HepG2 (cell line): ENCODE results near the gene SPP1. TPM values are rescaled to one million over a fixed set of nuclear protein-coding genes. Genes with fewer than 3 reads are reported as not detected.

Experiments used
- ATAC-seq: fragments of 200-7000 bp; cut with Tn5 transposase; 3 replicates; pipeline ENCODE4 v1.9.1; 2020; ENCODE audit warnings: mild to moderate bottlenecking, moderate library complexity
- BruUV-seq: library from RNA; stranded (reverse); fragments of 400-500 nt; replicated peaks from 2 replicates; lab custom pipeline; 2021; lab: Mats Ljungman, UMichigan
- CTCF ChIA-PET: fragments of 300-600 bp; formaldehyde crosslinking; extraction: SDS; loops from one replicate; lab custom pipeline; 2021; ENCODE audit warnings: low total read pairs, inconsistent platforms, low intra/inter-chr PET ratio; lab: Yijun Ruan, JAX
- POLR2A ChIA-PET: fragments of 350-600 bp; sonication (Branson Sonifier 250); formaldehyde crosslinking; loops from one replicate; lab custom pipeline; 2020; ENCODE audit warnings: antibody characterized with exemption, inconsistent platforms; lab: Yijun Ruan, JAX
- DNase-seq: peaks from one replicate; pipeline ENCODE4 v3.0.0-alpha.2; 2015; ENCODE audit warnings: low spot score
- FAIRE-seq: peaks from 3 replicates; lab custom pipeline; 2011; peaks lifted over from hg19 to GRCh38; lab: Jason Lieb, UNC
- H2AFZ ChIP-seq: one replicate; pipeline ENCODE4 v1.6.1; 2011; ENCODE audit warnings: low read length, inconsistent platforms
- H3K27ac ChIP-seq: fragments of 300-600 bp; 3 replicates; pipeline ENCODE4 v1.8.0; 2011; ENCODE audit warnings: mixed run types, mild to moderate bottlenecking, mixed read lengths, low read length, inconsistent platforms; ENCODE audit not compliant: insufficient read depth; ENCODE audit errors: extremely low read length
- H3K27me3 ChIP-seq, 2 experiments: fragments of 200-600 bp in 1 of 2; 2 replicates in 1 of 2; 3 replicates in 1 of 2; pipeline versions ENCODE4 v1.6.0 to v1.8.0; 2011; ENCODE audit warnings: low read length in 2 of 2, mild to moderate bottlenecking in 2 of 2, moderate library complexity in 2 of 2, inconsistent platforms in 1 of 2; ENCODE audit not compliant: insufficient read depth in 2 of 2, control insufficient read depth in 1 of 2
- H3K36me3 ChIP-seq, 2 experiments: fragments of 200-600 bp in 1 of 2; replicated peaks in 1 of 2; 2 replicates in 1 of 2; 3 replicates in 1 of 2; pipeline versions ENCODE4 v1.5.1 to v1.8.0; 2011; ENCODE audit warnings: low read length in 2 of 2, inconsistent platforms in 1 of 2; ENCODE audit not compliant: insufficient read depth in 2 of 2, control insufficient read depth in 1 of 2
- H3K4me1 ChIP-seq: 2 replicates; pipeline ENCODE4 v1.5.1; 2012; ENCODE audit warnings: low read length, inconsistent platforms; ENCODE audit not compliant: insufficient read depth
- H3K4me2 ChIP-seq: 2 replicates; pipeline ENCODE4 v1.6.0; 2011; ENCODE audit warnings: low read depth, low read length, inconsistent platforms
- H3K4me3 ChIP-seq, 3 experiments: fragments of 200-600 bp in 1 of 3; sonication (generic), shearing (Covaris generic) in 1 of 3; replicated peaks in 1 of 3; 2 replicates each; pipeline ENCODE4 v1.5.1; 2011 to 2016; ENCODE audit warnings: low read length in 3 of 3, inconsistent platforms in 2 of 3, low read depth in 2 of 3, mild to moderate bottlenecking in 2 of 3, control low read depth in 1 of 3, mixed read lengths in 1 of 3; ENCODE audit not compliant: insufficient read depth in 1 of 3
- H3K79me2 ChIP-seq: one replicate; pipeline ENCODE4 v1.6.1; 2011; ENCODE audit warnings: low read length, inconsistent platforms; ENCODE audit not compliant: insufficient read depth
- H3K9ac ChIP-seq: 2 replicates; pipeline ENCODE4 v1.6.0; 2011; ENCODE audit warnings: mild to moderate bottlenecking, low read depth, low read length, inconsistent platforms; ENCODE audit not compliant: insufficient read depth
- H3K9me3 ChIP-seq: 2 replicates; pipeline ENCODE4 v1.5.1; 2012; ENCODE audit warnings: mild to moderate bottlenecking, low read length
- H4K20me1 ChIP-seq: 2 replicates; pipeline ENCODE4 v1.6.0; 2011; ENCODE audit warnings: inconsistent platforms, mild to moderate bottlenecking, low read length, moderate library complexity; ENCODE audit not compliant: insufficient read depth
- FOXK2 ChIP-seq: fragments of 450-650 bp; IDR thresholded peaks from 2 replicates; pipeline ENCODE4 v1.6.1; 2016
- HNRNPK ChIP-seq: fragments of 200-400 bp; formaldehyde crosslinking; IDR thresholded peaks from 2 replicates; pipeline ENCODE4 v1.6.1; 2018; ENCODE audit warnings: low read length, low read depth, moderate library complexity, mild to moderate bottlenecking; ENCODE audit not compliant: poor library complexity, severe bottlenecking
- PBX3 ChIP-seq: sonication (generic); formaldehyde crosslinking; IDR thresholded peaks from 2 replicates; pipeline ENCODE4 v1.8.1; 2023; ENCODE audit warnings: missing genetic modification reagents, inconsistent platforms, borderline replicate concordance
- SNAPC4 ChIP-seq: sonication (generic); formaldehyde crosslinking; IDR thresholded peaks from 2 replicates; pipeline ENCODE4 v1.4.0; 2020; ENCODE audit warnings: mild to moderate bottlenecking, missing genetic modification reagents
- SP2 ChIP-seq: sonication (generic); formaldehyde crosslinking; IDR thresholded peaks from 2 replicates; pipeline ENCODE4 v1.5.1; 2020; ENCODE audit warnings: mild to moderate bottlenecking, missing genetic modification reagents
- ZBTB7B ChIP-seq: sonication (generic); formaldehyde crosslinking; IDR thresholded peaks from 2 replicates; pipeline ENCODE4 v1.4.0; 2020; ENCODE audit warnings: missing genetic modification reagents
- WGBS: methylation state at CpG from one replicate; pipeline ENCODE4 v1.1.6; 2017; ENCODE audit warnings: low lambda C conversion rate; 5-methylcytosine and 5-hydroxymethylcytosine counted together
- in situ Hi-C: cut with HindIII; loops from 2 replicates; pipeline ENCODE4 v1.10.0; 2017; ENCODE audit warnings: low pct_unique_long_range_greater_than_20kb; ENCODE audit not compliant: extremely low pct_ligation_motif_present
- intact Hi-C: fragments of 100-400 bp; cut with micrococcal nuclease; formaldehyde crosslinking; loops from one replicate; pipeline ENCODE4 v1.10.0; 2022; ENCODE audit not compliant: unreplicated experiment
- polyA plus RNA-seq, 8 experiments: library from polyadenylated mRNA; depleted of rRNA in 3 of 8; stranded (reverse) in 7 of 8; unstranded in 1 of 8; fragments of >200 nt; fragmentation: Illumina TruSeq in 4 of 8; extraction: Trizol in 4 of 8; gene quantifications; 2 replicates each; pipeline versions ENCODE4 v1.2.1 to v1.2.3, GENCODE V29; 2011 to 2016; ENCODE audit warnings: low read depth in 4 of 8, missing spikeins in 1 of 8, mixed read lengths in 1 of 8; ENCODE audit not compliant: insufficient read depth in 1 of 8
- total RNA-seq, 5 experiments: library from RNA; depleted of rRNA; stranded (reverse); fragments of >200 nt; fragmentation: Illumina TruSeq; extraction: Trizol; gene quantifications; 2 replicates each; pipeline ENCODE4 v1.2.3, GENCODE V29; 2016; ENCODE audit warnings: low read depth in 1 of 5

The SPP1 gene
- total and polyA plus RNA-seq, 2 of the 13 experiments (the other 11 are each of a cell fraction or from before 2014, with no cell fraction given), result 682 to 788 TPM

- no peak overlapping the region for H3K27ac ChIP-seq
- H3K36me3 ChIP-seq, result no peaks in the 10 kb centered on the region
- intact Hi-C loops (loop anchor here (5.0 kb wide), 1 partner anchor 42 kb away; no protein-coding TSS in a partner anchor), in situ Hi-C loops (no loop called here)
- H3K4me1 ChIP-seq, result peaks cover 20% of the 10 kb centered on the region
- POLR2A ChIA-PET, result no interaction called here
- no peak overlapping the region for H3K9ac ChIP-seq
- FAIRE-seq (no peak), ATAC-seq (no peak), DNase-seq (no peak)
- 83% methylated on average over 1 of the region's 1 CpG for WGBS
- no peak overlapping the region for H2AFZ ChIP-seq
- BruUV-seq, result no TSS peak
- no peaks in the 10 kb centered on the region for H4K20me1 ChIP-seq
- no peaks in the 10 kb centered on the region for H3K27me3 ChIP-seq
- H3K79me2 ChIP-seq, result no peaks in the 10 kb centered on the region
- no peaks in the 10 kb centered on the region for H3K9me3 ChIP-seq
- H3K4me2 ChIP-seq, result no peak overlapping the region
- CTCF ChIA-PET, result no interaction called here
- no peak for TF ChIP-seq SP2 (CRISPR knock-in tag)
- TF ChIP-seq PBX3 (CRISPR knock-in tag), result no peak
- TF ChIP-seq FOXK2, result no peak
- TF ChIP-seq HNRNPK, result no peak
- TF ChIP-seq SNAPC4 (CRISPR knock-in tag), result no peak
- no peak for TF ChIP-seq ZBTB7B
- no peak overlapping the region for H3K4me3 ChIP-seq
Measured at GRCh38 chr4:87953826-87954225, 21.7 kb upstream of the SPP1 start.
